Measurements from ENCODE around the gene LKAAEAR1. TPM values are rescaled to one million over a fixed set of nuclear protein-coding genes. Genes with fewer than 3 reads are reported as not detected.
A peak's percentile ranks its signal among the peaks of the same experiment; 100 is the strongest.

The LKAAEAR1 gene
- total RNA-seq, 1 experiment from 2014 or later: 1.7 TPM

- TF ChIP-seq ZSCAN18 (CRISPR knock-in tag; IDR thresholded peaks at IDR 0.05): no peak
- no peak for TF ChIP-seq KAT7 (CRISPR knock-in tag; IDR thresholded peaks at IDR 0.05; ENCODE audit: borderline replicate concordance)
- no peak for TF ChIP-seq CDX4 (CRISPR knock-in tag; IDR thresholded peaks at IDR 0.05; ENCODE audit: borderline replicate concordance)
- no peak for TF ChIP-seq PREB (CRISPR knock-in tag; IDR thresholded peaks at IDR 0.05; ENCODE audit: borderline replicate concordance)
- no peak for TF ChIP-seq ZNF671 (CRISPR knock-in tag; IDR thresholded peaks at IDR 0.05)
Measured at GRCh38 chr20:64082820-64083377, 1.3 kb downstream of the LKAAEAR1 start (continued).

GRCh38 chr20:64082126-64082731 is 2.0 kb downstream of the LKAAEAR1 start:
- Mint-ChIP-seq H3K4me1 (peaks cover 30% of the 10 kb centered on the region), H3K27ac (no peak overlapping the region), H3K27me3 (ENCODE audit: low read depth) (peaks cover 54% of the 10 kb centered on the region), H3K4me3 (peak overlapping the region; percentile 55), H3K36me3 (no peaks in the 10 kb centered on the region), H3K9me3 (no peaks in the 10 kb centered on the region)
- ChIA-PET POLR2A (no interaction called here), CTCF (interaction anchor here (1.1 to 5.6 kb wide), 9 partner anchors 19 to 141 kb away, joined by 4 to 119 read pairs (median 17); partner anchors contain the start of genes C20orf204, PRPF6 and SAMD10)
- DNase-seq (ENCODE audit: low spot score): peak; percentile 45
- ATAC-seq: peak; percentile 7; the same call in 1 of the 2 replicates
- TF ChIP-seq PRDM15 (CRISPR knock-in tag; IDR thresholded peaks at IDR 0.05): peak; percentile 82
- TF ChIP-seq FOXK1 (CRISPR knock-in tag; IDR thresholded peaks at IDR 0.05): no peak
- 0 out of 2 replicates have a peak, but pooled peaks have one; percentile 15 for TF ChIP-seq USF1 (CRISPR knock-in tag; IDR thresholded peaks at IDR 0.05)
- TF ChIP-seq SMAD3 (CRISPR knock-in tag; IDR thresholded peaks at IDR 0.05; ENCODE audit: borderline replicate concordance): no peak

- H3K4me3 Mint-ChIP-seq: peak overlapping the region; percentile 20; the same call in 1 of the 2 replicates
- peaks cover 54% of the 10 kb centered on the region for H3K27me3 Mint-ChIP-seq (ENCODE audit: low read depth)
- no peak overlapping the region for H3K27ac Mint-ChIP-seq
- no peak for DNase-seq (ENCODE audit: low spot score)
- H3K36me3 Mint-ChIP-seq: no peaks in the 10 kb centered on the region
- no peaks in the 10 kb centered on the region for H3K9me3 Mint-ChIP-seq
- ATAC-seq: no peak
- CTCF ChIA-PET: interaction anchor here (2.7 to 4.2 kb wide), 6 partner anchors 15 to 101 kb away, joined by 10 to 119 read pairs (median 16); partner anchors contain the start of genes PRPF6 and SAMD10
- POLR2A ChIA-PET: no interaction called here
- H3K4me1 Mint-ChIP-seq: peaks cover 30% of the 10 kb centered on the region
- TF ChIP-seq NR3C1 (CRISPR knock-in tag; conservative IDR thresholded peaks at IDR 0.05; ENCODE audit: low read depth) (no peak), NFE2L1 (CRISPR knock-in tag; IDR thresholded peaks at IDR 0.05) (no peak), HMGA2 (CRISPR knock-in tag; IDR thresholded peaks at IDR 0.05) (no peak), ZSCAN18 (CRISPR knock-in tag; IDR thresholded peaks at IDR 0.05) (no peak), CREB1 (CRISPR knock-in tag; IDR thresholded peaks at IDR 0.05) (no peak), AR (CRISPR knock-in tag; IDR thresholded peaks at IDR 0.05) (no peak), FOXJ3 (CRISPR knock-in tag; IDR thresholded peaks at IDR 0.05; ENCODE audit: borderline replicate concordance) (no peak), E2F5 (CRISPR knock-in tag; IDR thresholded peaks at IDR 0.05) (no peak), FOXK1 (CRISPR knock-in tag; IDR thresholded peaks at IDR 0.05) (no peak), ZNF416 (CRISPR knock-in tag; IDR thresholded peaks at IDR 0.05) (no peak), SMAD4 (CRISPR knock-in tag; IDR thresholded peaks at IDR 0.05) (no peak)
Measured at GRCh38 chr20:64081624-64081964, 2.6 kb downstream of the LKAAEAR1 start.

Measured in WTC11 (cell line).